Smooth muscle cell of the umbilical artery (primary cell): ENCODE measurements around the gene NRXN3. TPM values are rescaled to one million over a fixed set of nuclear protein-coding genes. Genes with fewer than 3 reads are reported as not detected.

Source experiments
- total RNA-seq: library from RNA; depleted of rRNA; stranded (reverse); fragments of >200 nt; gene quantifications from 2 replicates; pipeline ENCODE4 v1.2.3, GENCODE V29; 2014

The NRXN3 gene
- 3.3 and 7.9 TPM in 2 replicates for total RNA-seq

DNA sequence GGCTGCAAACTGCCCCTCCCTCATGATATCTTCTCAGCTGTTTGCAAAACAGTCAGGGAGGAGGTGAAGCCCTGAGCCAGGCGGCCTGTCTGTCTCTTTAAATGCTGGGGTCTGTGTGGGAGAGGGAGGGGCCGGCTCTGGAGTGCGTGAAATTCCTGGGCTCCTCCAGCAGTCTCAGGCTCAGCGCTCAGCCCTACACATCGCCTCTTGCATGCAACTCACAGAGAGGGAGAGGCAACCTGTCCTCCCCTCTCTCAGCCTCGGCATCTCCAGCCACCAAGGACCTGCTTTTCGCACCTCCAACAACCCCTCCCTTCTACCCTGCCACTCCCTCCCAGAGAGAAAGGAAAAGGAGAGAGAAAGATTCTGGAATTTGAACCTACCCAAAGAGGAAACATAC is at the start of gene NRXN3:
Gene NRXN3 (plus strand): TSS at position 171 of the 400 bp plus-strand sequence. CDS start 72,721 bp downstream, outside the sequence.

